HG03439 (cell line): ENCODE data around the gene SLC30A1.
A peak's percentile ranks its signal among the peaks of the same experiment; 100 is the strongest.

Experiments
- ATAC-seq: cut with Tn5 transposase; IDR thresholded peaks from one replicate; pipeline ENCODE4 v1.9.1; 2021; ENCODE audit warnings: mild to moderate bottlenecking, moderate library complexity; ENCODE audit not compliant: unreplicated experiment

The SLC30A1 gene

GRCh38 chr1:211527888-211528287, 51.1 kb downstream of the SLC30A1 start:
- no peak for ATAC-seq

DNA sequence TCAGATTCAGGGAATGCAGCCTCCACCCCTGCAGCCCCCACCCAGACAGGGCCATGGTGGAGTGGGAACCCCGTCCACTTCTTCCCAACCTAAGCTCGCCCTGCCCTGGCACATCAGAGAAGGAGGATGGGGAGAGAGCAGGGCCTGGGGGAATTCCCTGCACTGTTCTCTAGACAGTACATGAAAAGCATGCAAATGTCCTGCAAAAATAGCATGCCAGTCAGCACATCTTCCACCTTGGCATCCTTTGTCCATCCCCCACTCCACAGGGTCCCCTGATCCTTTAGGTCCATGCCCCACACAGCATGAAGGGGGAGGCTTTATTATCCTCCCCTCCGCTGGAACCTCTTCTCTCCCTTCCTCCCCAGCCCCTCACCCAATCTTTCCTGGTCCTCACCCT, 52.0 kb downstream of the SLC30A1 start:
- ATAC-seq = peak; percentile 89

DNA sequence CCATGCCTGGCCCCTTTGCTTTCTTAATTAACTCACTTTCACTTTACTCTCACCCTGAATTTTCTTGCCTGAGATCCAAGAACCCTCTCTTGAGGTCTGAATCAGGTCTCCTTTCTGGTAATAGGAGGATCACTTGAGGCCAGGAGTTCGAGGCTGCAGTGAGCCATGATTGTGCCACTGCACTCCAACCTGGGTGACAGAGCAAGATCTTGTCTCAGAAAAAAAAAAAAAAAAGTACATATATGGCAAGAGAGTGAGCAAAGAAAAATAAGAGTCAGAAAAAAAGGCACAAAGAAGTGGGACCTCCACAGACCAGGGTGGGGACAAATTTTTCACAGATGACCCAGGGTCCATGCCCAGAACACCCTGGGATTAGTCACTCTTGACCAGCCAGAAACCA, 52.9 kb downstream of the SLC30A1 start:
- ATAC-seq = no peak

GRCh38 chr1:211525101-211525676, 53.8 kb downstream of the SLC30A1 start:
- ATAC-seq = no peak

DNA sequence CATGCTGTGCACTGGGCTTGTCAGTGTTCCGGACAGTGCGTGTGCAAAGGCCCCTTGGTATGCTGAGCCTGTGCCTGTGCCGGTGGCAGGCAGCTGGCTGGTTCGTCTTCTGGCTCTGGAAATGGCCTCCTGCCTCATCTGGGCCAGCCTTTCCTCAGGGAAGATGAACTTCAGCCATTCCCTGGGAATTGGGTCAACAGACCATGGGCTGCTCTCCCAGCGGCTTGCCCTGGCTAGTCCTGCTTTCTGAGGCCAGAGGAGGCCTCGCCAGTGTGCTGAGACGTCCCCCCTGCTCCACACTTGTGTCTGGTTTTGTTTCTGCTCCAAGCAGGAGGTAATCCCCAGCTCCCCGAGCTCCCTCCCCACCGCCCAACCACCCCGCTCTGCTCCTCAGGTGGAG, 54.4 kb downstream of the SLC30A1 start:
- no peak for ATAC-seq

GRCh38 chr1:211522804-211523203, 56.2 kb downstream of the SLC30A1 start:
- ATAC-seq = no peak
